ENCODE results near the gene EXOC2. TPM values are rescaled to one million over a fixed set of nuclear protein-coding genes. Genes with fewer than 3 reads are reported as not detected.
"Not testable (repeated sequence)": the region's sequence is repeated elsewhere in the genome, so short reads cannot be mapped to it uniquely, and the experiment has no call there.

EXOC2 gene
- total and polyA plus RNA-seq, 7 donors: 5.4 to 23.2 (median 15.3) TPM

- intact Hi-C loops (cut with DNase I): no loop called here
- H3K4me3 ChIP-seq: no peak overlapping the region
- no peak overlapping the region for H3K27ac ChIP-seq
- no peaks in the 10 kb centered on the region for H3K9me3 ChIP-seq
- H3K36me3 ChIP-seq: peaks cover 0 to 37% (median 4%) of the 10 kb centered on the region in 4 donors
- H3K27me3 ChIP-seq: no peaks in the 10 kb centered on the region
- TF ChIP-seq EP300 (IDR thresholded peaks at IDR 0.05) (no peak), CTCF (IDR thresholded peaks at IDR 0.05) (no peak), POLR2AphosphoS5 (IDR thresholded peaks at IDR 0.05) (no peak), POLR2A (IDR thresholded peaks at IDR 0.05) (no peak)
- no peaks in the 10 kb centered on the region for H3K4me1 ChIP-seq
- no peak for DNase-seq
- WGBS, 2 donors: 39 to 76% methylated on average over 2 of the region's 2 CpGs
Observed at GRCh38 chr6:610882-611281, 82.1 kb downstream of the EXOC2 start.

DNA sequence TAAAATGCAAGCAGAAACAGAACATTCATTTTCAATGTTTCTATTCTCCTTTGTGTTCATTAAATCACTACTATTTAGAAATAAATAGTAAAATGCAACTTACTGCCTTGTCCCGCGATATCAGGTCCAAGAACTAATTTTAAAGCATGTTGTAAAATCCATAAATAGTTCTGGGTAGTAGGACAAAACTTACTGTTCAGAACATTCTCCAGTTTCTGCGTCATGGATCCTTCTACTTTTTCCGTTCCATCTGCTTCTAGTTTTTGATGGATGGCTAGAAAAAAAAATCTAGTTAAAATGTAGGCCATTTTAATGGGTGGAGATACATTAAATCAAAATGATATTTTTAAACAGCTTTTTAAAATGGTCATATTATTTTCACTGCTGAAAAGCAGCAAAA is 83.0 kb downstream of the EXOC2 start:
- Histone ChIP-seq H3K4me3 (no peak overlapping the region), H3K36me3 (peaks cover 0 to 29% (median 4%) of the 10 kb centered on the region in 4 donors), H3K4me1 (no peaks in the 10 kb centered on the region), H3K9me3 (no peaks in the 10 kb centered on the region), H3K27ac (no peak overlapping the region), H3K27me3 (no peaks in the 10 kb centered on the region)
- no peak for DNase-seq
- 93 to 97% methylated on average over 4 of the region's 4 CpGs for WGBS, 2 donors
- intact Hi-C loops (cut with DNase I): no loop called here
- TF ChIP-seq EP300 (IDR thresholded peaks at IDR 0.05): peak; percentile 45 to 90 (median 68)
- TF ChIP-seq POLR2AphosphoS5 (IDR thresholded peaks at IDR 0.05): peak in 1 of 4 donors; percentile 23
- TF ChIP-seq CTCF (IDR thresholded peaks at IDR 0.05): no peak

DNA sequence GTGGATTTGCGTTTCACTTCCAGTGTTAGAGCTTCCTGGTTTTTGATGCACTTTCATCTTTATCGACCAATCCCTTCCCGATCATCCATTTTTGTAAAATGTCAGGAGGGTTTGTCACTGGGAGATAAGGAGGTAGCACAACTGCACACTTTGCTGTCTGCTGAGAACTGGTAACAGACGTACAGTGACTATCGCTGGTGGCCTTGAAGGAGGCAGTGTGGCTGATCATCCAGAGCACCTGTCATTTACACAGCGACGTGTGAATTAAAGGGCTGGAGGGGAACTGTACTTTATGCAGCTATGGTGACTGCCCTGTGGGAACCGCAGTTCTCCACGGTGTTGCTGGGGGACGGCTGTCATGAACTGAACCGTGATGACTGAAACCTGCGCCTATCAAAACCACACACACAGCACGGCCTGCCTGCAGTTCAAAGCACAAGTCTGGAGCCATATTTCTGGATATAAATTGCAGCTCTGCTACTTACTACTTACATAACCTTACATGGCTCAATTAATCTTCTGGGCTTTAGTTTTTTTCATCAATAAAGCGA is 86.0 kb downstream of the EXOC2 start:
- no peak overlapping the region for H3K27ac ChIP-seq
- no peaks in the 10 kb centered on the region for H3K27me3 ChIP-seq
- H3K9me3 ChIP-seq: no peaks in the 10 kb centered on the region
- 95 to 98% methylated on average over 14 of the region's 14 CpGs for WGBS, 2 donors
- TF ChIP-seq EP300 (IDR thresholded peaks at IDR 0.05): no peak
- H3K4me1 ChIP-seq: no peaks in the 10 kb centered on the region
- no peak for DNase-seq
- intact Hi-C loops (cut with DNase I): no loop called here
- H3K4me3 ChIP-seq: no peak overlapping the region
- H3K36me3 ChIP-seq: peaks cover 0 to 33% (median 2%) of the 10 kb centered on the region in 4 donors

- H3K27ac ChIP-seq; H3K9me3 ChIP-seq; DNase-seq; H3K4me1 ChIP-seq; H3K27me3 ChIP-seq; H3K4me3 ChIP-seq; intact Hi-C loops (cut with DNase I): not testable (repeated sequence)
- 89 to 95% methylated on average over 5 of the region's 5 CpGs for WGBS, 2 donors
- peaks cover 0 to 33% (median 2%) of the 10 kb centered on the region in 4 donors for H3K36me3 ChIP-seq
Observed at GRCh38 chr6:605895-606294, 87.0 kb downstream of the EXOC2 start.

- TF ChIP-seq CTCF (IDR thresholded peaks at IDR 0.05): no peak
- no peak for TF ChIP-seq POLR2AphosphoS5 (IDR thresholded peaks at IDR 0.05)
- TF ChIP-seq EP300 (IDR thresholded peaks at IDR 0.05): no peak
- no peak for TF ChIP-seq POLR2A (IDR thresholded peaks at IDR 0.05)
- intact Hi-C loops (cut with DNase I): no loop called here
- H3K9me3 ChIP-seq: no peaks in the 10 kb centered on the region
- no peak for DNase-seq
- 81 to 97% methylated on average over 15 of the region's 15 CpGs for WGBS, 2 donors
- H3K36me3 ChIP-seq: peaks cover 0 to 27% (median 2%) of the 10 kb centered on the region in 4 donors
- H3K4me3 ChIP-seq: no peak overlapping the region
- H3K4me1 ChIP-seq: no peaks in the 10 kb centered on the region
- no peaks in the 10 kb centered on the region for H3K27me3 ChIP-seq
- no peak overlapping the region for H3K27ac ChIP-seq
Observed at GRCh38 chr6:604579-604978, 88.4 kb downstream of the EXOC2 start.

- Histone ChIP-seq H3K27ac (peak overlapping the region in 1 of 4 donors; percentile 42), H3K36me3 (peaks cover 0 to 19% (median 2%) of the 10 kb centered on the region in 4 donors), H3K4me3 (no peak overlapping the region), H3K9me3 (no peaks in the 10 kb centered on the region), H3K27me3 (no peaks in the 10 kb centered on the region), H3K4me1 (no peaks in the 10 kb centered on the region)
- no peak for DNase-seq
- no peak for TF ChIP-seq EP300 (IDR thresholded peaks at IDR 0.05)
- TF ChIP-seq POLR2A (IDR thresholded peaks at IDR 0.05): no peak
- TF ChIP-seq POLR2AphosphoS5 (IDR thresholded peaks at IDR 0.05): no peak
- TF ChIP-seq CTCF (IDR thresholded peaks at IDR 0.05): no peak
- intact Hi-C loops (cut with DNase I): no loop called here
- WGBS, 2 donors: 93 to 96% methylated on average over 6 of the region's 6 CpGs
Observed at GRCh38 chr6:603265-603664, 89.7 kb downstream of the EXOC2 start.
